Measurements from ENCODE around the gene LENG9.

LENG9 gene

DNA sequence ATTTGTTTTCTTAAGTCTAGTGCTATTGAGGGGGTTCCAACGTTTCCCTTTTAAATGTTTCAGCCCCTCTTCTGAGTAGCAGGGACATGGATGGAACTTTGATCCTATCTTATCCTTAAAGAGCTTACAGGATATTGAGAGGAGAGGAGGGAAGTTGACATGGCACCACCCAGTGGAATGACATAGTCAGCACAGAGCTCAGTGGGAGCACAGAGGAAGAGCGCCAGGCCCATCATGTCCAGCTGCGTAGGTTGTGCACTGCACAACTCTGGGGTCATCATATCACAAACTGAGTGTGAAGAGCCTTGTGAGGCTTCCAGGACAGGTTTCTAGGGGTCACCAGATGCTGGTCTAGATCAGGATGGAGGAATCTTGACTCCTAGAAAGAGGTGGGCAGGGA is 14.1 kb upstream of the LENG9 start:
- DNase-seq: no peak

GRCh38 chr19:54475706-54476105 is 12.1 kb upstream of the LENG9 start:
- no peak for DNase-seq

- no peak for DNase-seq
Observed at GRCh38 chr19:54473892-54474372, 10.4 kb upstream of the LENG9 start.

DNA sequence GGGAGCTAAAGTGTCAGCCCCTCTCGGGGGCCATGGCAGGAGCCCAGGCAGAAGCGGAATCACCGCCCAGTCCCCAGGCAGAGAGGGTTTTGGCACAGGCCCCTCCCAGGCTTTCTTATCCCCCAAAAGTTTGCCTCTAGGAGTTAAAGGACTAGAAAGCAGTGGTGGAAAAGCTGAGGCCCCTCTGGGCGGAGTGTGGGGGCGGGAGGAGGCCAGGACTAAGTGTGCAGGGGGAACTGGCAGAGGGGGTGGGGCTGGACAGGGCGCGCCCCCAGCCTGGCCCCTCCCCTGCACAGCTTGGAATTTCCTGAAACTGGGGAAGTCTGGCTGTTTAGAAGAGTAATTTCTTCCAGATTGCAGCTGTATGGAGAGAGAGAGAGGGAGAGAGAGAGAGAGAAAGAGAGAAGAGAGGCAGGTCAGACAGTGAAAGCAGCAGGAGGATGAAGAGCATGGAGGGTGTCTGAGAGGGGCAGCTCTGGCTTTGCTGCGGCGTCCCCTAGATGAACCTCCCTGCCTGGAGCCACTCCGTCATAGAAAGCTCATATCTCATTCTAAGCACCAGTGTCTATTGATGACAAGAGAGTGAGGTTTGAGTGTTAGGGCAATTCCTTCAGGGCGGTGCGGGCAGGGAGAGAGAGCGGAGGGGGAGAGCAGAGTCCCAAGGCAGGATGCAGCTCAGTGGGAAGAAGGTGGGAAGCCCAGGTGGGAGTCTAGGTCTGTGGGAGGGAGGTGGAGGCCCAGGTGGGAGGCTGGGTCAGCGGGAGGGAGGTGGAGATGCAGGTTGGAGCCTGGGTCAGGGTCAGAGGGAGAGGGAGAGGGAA is 9.7 kb upstream of the LENG9 start, which contains the start of gene CDC42EP5:
Gene CDC42EP5 (minus strand): TSS at position 226 of the 821 bp plus-strand sequence. CDS start 7,749 bp downstream, outside the sequence.
- DNase-seq: no peak

- no peak for DNase-seq
Observed at GRCh38 chr19:54470991-54471782, 7.6 kb upstream of the LENG9 start.

- DNase-seq: no peak
Observed at GRCh38 chr19:54470276-54470887, 6.8 kb upstream of the LENG9 start.

- no peak for DNase-seq
Observed at GRCh38 chr19:54469496-54469934, 5.9 kb upstream of the LENG9 start.

DNA sequence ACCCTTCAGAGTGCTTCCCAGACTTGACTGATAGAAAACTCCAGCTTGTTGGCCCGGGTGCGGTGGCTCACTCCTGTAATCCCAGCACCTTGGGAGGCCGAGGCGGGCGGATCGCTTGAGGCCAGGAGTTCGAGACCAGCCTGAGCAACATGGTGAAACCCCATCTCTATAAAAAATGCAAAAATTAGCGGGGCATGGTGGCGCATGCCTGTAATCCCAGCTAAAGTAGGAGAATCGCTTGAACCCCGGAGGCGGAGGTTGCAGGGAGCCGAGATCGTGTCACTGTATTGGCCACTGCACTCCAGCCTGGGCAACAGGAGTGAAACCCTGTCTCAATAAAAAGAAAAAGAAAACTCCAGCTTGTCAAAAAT is 2.5 kb upstream of the LENG9 start:
- peak; percentile 11 for DNase-seq

DNA sequence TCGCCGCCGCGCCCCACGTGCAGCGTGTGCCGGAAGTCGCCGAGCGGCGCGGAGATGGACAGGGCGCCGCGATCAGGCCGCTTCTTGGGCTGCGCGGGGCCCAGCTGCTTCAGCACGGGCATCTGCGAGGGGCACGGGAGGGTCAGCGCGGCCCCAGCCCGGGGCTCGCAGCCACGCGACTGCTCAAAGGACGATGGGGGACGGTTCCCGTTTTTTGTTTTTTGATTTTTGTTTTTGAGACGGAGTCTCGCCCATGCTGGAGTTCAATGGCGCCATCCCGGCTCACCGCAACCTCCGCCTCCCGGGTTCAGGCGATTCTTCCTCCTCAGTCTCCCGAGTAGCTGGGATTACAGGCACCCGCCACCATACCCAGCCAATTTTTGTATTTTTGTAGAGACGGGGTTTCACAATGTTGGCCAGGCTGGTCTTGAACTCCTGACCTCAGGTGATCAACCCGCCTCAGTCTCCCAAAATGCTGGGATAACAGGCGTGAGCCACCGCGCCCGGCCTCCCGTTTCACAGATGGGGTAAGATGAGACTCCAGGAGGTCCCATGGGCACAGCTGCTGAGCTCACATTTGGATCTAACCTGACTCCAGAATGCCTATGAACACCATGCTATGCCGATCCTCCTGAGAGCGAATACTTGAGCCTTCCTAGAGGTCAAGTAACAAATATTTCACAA is 2.0 kb upstream of the LENG9 start:
- no peak for DNase-seq

DNA sequence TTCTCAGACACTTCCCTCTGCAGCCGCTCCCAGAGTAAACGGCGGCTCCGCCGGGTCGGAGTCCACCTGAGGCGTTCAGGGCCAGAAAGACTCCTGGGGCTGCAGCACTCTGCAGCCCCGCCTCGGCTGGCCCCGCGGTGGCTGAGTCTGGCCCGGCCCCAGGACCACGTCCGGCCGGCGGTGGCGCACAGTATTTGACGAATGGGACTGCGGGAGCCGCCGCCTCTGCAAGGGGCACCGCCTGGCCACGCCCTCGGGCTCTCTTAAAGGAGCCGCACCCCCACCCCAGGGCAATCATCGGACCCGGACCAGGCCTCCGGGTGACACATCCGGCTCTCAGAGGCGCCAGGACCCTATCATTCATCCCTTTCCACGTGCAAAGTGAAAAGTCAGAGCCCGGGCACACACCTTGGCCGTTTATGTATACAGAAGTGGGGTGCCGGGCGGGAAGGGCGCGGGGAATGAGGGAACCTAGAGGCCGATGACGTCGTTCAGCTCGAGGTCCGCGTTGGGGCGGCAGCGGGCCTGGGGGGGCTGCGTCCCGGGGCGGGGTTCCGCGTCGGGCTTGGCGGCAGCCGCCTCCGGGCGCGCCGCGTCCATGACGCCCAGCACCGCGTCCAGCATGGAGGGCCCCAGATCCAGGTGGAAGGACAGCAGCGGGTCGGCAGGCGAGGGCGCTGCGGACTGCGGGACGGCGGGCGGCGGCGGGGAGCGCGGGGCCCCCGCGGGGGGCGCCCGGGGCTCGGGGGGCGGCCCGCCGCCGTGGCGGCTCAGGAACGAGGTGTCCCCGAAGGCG is 1.2 kb upstream of the LENG9 start:
- DNase-seq: peak; percentile 92

GRCh38 chr19:54464044-54464629 is 559 bp upstream of the LENG9 start:
- peak; percentile 96 for DNase-seq

DNA sequence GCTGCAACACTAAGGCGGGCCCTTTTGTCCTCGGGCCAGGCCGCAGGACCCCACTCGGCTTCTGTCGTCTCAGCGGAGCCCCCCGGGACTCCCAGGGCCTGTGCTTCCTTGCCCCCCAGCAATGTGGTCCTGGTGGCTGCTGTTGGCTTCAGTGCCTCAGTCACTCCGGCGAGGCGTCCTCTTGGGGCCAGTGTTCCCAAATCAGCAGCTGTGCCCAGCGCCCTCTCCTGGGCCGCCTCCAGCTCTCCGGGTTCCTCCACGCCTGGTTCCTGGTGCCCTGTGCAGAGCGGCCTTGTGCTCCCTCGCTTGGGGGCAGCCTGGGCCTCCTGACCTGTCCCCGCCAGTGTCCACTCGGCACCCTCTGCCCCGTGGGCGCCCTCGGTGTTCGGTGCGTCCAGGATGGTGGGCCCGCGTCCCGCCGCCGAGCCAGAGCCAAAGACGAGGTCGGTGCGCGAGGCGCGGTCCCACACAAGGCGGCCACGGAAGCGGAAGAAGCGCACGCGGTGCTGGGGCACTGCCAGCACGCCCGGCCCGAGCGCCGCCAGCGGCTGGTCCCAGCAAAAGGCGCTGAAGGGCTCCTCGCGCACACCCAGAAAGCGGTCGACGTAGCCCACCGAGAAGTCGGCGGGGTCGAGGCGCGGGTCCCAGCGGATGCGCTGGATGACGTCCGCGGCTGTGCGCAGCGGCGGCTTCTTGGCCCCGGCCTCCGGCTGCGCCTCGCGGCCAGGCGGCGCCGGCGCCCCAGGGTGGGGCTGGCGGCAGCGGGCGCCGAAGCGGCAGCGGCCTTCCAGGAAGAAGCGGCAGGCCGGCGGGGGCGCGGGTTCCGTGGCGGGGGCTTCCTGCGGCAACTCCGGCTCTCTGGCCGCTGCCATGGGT is 685 bp downstream of the LENG9 start:
- DNase-seq: peak; percentile 75

DNA sequence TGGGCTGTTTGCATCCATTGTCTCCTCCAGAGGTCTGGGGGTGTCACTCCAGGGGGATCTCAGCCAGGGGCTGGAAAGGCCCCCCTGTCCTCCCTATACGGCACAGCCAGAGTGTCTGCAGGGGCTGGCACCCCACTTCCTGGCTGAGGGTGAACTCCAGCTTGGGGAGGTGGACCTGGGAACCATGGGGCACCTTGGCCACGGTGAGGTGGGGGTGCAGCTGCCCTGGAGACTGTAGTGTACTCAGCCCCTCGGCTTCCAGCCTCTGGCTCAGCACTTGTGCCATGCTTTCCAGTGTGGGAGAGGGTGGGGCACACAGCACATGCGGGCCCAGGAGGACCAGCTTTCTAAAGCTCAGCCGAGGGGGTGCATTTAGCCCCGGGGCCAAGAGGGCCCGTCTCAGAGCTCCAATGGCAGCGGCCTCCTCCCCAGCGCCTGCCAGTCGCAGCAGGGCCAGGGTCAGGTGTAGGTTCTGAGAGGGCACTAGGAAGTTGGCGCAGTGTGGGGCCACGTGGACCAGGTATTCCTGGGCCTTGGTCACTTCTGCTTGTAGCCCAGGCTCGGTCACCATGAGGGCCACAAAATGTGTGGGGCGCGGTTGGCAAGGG is 1.4 kb downstream of the LENG9 start:
- no peak for DNase-seq

DNA sequence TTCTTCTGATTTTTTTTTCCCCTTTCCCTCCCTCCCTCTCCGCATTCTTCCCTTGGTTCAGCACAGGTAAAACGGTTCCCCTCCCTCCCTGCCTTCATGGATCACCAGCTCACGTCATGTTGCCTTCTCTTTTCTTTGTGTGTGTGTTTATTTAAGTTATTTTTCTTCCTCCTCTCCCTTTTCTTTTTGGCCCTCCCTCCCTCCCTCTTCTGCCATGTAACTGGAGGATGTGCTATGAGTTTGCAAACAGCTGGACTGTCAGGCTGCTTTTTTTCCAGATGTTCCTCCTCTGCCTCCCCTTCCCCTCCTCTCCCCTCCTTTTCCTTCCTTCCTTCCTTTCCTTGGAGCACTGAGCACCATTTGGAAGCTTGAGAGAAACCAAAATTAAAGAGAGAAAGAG is 2.0 kb downstream of the LENG9 start:
- no peak for DNase-seq

DNA sequence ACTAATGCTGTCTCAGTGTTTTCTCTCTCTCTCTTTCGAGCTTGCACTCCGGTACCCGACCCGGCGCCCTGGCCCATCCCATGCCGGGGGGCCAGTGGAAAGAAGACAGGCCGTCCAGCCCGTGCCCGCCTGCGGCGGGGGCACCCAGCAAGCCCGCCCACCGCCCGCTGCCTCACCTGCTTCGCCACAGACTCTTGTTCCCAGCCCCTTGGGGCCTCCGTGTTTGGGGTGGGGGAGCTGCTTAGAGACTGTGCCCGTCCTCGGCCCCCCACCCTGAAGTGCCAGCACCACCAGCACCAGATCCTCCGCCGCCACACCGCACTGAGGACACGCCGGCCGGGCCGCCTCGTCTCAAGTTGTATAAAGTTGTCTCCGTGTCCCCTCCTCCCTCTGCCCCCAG is 2.4 kb downstream of the LENG9 start:
- DNase-seq: no peak

GRCh38 chr19:54460230-54461005 is 3.2 kb downstream of the LENG9 start:
- no peak for DNase-seq

DNA sequence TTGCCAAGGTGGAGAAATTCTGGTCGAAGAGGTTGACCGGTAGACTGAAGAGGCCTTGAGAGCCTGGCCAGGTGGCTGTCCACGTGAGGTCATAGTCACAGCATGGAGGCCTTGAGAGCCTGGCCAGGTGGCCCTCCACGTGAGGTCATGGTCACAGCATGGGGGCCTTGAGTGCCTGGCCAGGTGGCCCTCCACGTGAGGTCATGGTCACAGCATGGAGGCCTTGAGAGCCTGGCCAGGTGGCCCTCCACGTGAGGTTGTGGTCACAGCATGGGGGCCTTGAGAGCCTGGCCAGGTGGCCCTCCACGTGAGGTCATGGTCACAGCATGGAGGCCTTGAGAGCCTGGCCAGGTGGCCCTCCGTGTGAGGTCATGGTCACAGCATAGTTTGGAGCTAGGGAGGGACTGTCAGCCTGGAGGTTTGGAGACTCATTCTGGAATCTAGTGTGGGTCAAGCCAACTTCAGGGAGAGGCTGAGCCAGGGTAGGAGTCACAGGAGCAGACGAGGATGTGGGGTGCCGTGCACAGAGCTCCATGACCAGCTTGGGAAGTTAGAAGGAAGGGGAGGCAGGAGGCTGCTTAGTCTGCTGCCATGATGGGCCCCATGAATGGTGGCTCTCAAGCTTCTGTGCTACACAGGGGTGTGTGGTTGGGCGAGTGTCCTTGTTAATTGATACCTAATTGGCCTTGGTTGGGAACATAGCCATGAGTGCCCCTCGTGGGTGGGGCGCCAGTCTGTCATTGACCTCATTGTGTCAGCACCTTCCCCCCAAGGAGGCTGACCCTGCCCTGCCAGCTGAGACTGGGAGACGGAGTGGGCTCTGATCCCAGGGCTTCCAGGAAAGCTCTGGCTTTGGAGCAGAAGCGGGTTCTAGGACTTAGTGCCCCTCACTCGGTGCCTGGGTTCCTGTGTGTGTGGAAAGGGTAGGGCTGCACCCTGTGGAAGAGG is 4.0 kb downstream of the LENG9 start:
- no peak for DNase-seq

GRCh38 chr19:54458648-54459281 is 4.8 kb downstream of the LENG9 start:
- no peak for DNase-seq
